ENCODE results near the gene MPDZ.

GRCh38 chr9:13149454-13149853 is 130.0 kb downstream of the MPDZ start:
- TF ChIP-seq CTCF (IDR thresholded peaks at IDR 0.05; ENCODE audit: insufficient read depth, low read depth, low read length) (no peak), EZH2 (IDR thresholded peaks at IDR 0.05; ENCODE audit: insufficient read depth, low read length) (no peak)

All from astrocyte (in vitro differentiated cells and primary cell).